H1 (cell line): ENCODE measurements around the gene BSDC1. TPM values are rescaled to one million over a fixed set of nuclear protein-coding genes. Genes with fewer than 3 reads are reported as not detected.

Experiments used
- ATF2 ChIP-seq: IDR thresholded peaks from 2 replicates; pipeline ENCODE4 v1.6.1; 2012; ENCODE audit warnings: low read length, inconsistent platforms
- CBX8 ChIP-seq: fragments of 300-800, 300-1000 bp; sonication (generic); IDR thresholded peaks from 2 replicates; pipeline ENCODE4 v1.7.1; 2016; ENCODE audit warnings: low read depth, low read length, borderline replicate concordance
- CTBP2 ChIP-seq: IDR thresholded peaks from 2 replicates; pipeline ENCODE4 v1.7.0; 2011; ENCODE audit warnings: borderline replicate concordance, mild to moderate bottlenecking, moderate library complexity, mixed read lengths, low read length; ENCODE audit not compliant: insufficient read depth, insufficient read length
- CTCF ChIP-seq, 3 experiments: IDR thresholded peaks; 1 replicate in 2 of 3; 2 replicates in 1 of 3; pipeline versions ENCODE4 v1.5.1 to v1.6.1; 2011; ENCODE audit warnings: low read length in 3 of 3, mild to moderate bottlenecking in 3 of 3, inconsistent platforms in 2 of 3, low read depth in 1 of 3, moderate library complexity in 1 of 3; ENCODE audit not compliant: insufficient read depth in 1 of 3; ENCODE audit errors: control extremely low read depth in 1 of 3
- FOSL1 ChIP-seq: IDR thresholded peaks from 2 replicates; pipeline ENCODE4 v1.6.1; 2011; ENCODE audit warnings: mild to moderate bottlenecking, low read depth, low read length, moderate library complexity; ENCODE audit not compliant: insufficient read depth
- GABPA ChIP-seq: IDR thresholded peaks from 2 replicates; pipeline ENCODE4 v1.6.1; 2011; ENCODE audit warnings: mild to moderate bottlenecking, low read length, moderate library complexity, borderline replicate concordance; ENCODE audit not compliant: insufficient read depth
- KDM4A ChIP-seq: IDR thresholded peaks from one replicate; pipeline ENCODE4 v1.7.1; 2012; ENCODE audit warnings: low read depth, mild to moderate bottlenecking, moderate library complexity, low read length, inconsistent platforms; ENCODE audit not compliant: severe bottlenecking
- PHF8 ChIP-seq: fragments of 200-600 bp; sonication (generic); conservative IDR thresholded peaks from 2 replicates; pipeline ENCODE4 v1.7.1; 2012; ENCODE audit warnings: low read depth, mild to moderate bottlenecking, inconsistent platforms, low read length, moderate library complexity
- POU5F1 ChIP-seq: IDR thresholded peaks from 2 replicates; pipeline ENCODE4 v1.6.1; 2011; ENCODE audit warnings: low read depth, mild to moderate bottlenecking, low read length, moderate library complexity
- RBBP5 ChIP-seq: IDR thresholded peaks from 2 replicates; pipeline ENCODE4 v1.7.1; 2012; ENCODE audit warnings: low read depth, mild to moderate bottlenecking, inconsistent platforms, low read length, moderate library complexity, borderline replicate concordance
- RNF2 ChIP-seq: fragments of 200-900, 300-1000 bp; sonication (generic); IDR thresholded peaks from 2 replicates; pipeline ENCODE4 v1.7.1; 2016; ENCODE audit warnings: borderline replicate concordance, low read depth, mild to moderate bottlenecking, antibody characterized with exemption, low read length; ENCODE audit not compliant: poor library complexity, severe bottlenecking; ENCODE audit errors: missing control alignments
- SIN3A ChIP-seq, 2 experiments: IDR thresholded peaks in 1 of 2; conservative IDR thresholded peaks in 1 of 2; 2 replicates each; pipeline ENCODE4 v1.6.1; 2011 to 2012; ENCODE audit warnings: low read length in 2 of 2, improper control_type of control experiment in 1 of 2, low read depth in 1 of 2, mild to moderate bottlenecking in 1 of 2
- SP1 ChIP-seq: IDR thresholded peaks from 2 replicates; pipeline ENCODE4 v1.6.1; 2011; ENCODE audit warnings: low read depth, low read length
- SP2 ChIP-seq: IDR thresholded peaks from 2 replicates; pipeline ENCODE4 v1.6.1; 2012; ENCODE audit warnings: mild to moderate bottlenecking, low read length, inconsistent platforms
- SUZ12 ChIP-seq: fragments of 200-600 bp; sonication (generic); IDR thresholded peaks from 2 replicates; pipeline ENCODE4 v1.6.1; 2012; ENCODE audit warnings: mild to moderate bottlenecking, inconsistent platforms, low read length, moderate library complexity, mixed read lengths
- TAF1 ChIP-seq: IDR thresholded peaks from 2 replicates; pipeline ENCODE4 v1.6.1; 2011; ENCODE audit warnings: mild to moderate bottlenecking, low read depth, low read length
- TAF7 ChIP-seq: optimal IDR thresholded peaks from 2 replicates; pipeline ENCODE3; 2011; ENCODE audit warnings: low read depth, mild to moderate bottlenecking, inconsistent platforms, low read length, moderate library complexity, borderline replicate concordance
- TBP ChIP-seq: IDR thresholded peaks from 2 replicates; pipeline ENCODE4 v1.6.1; 2011; ENCODE audit warnings: low read depth, low read length, improper control_type of control experiment
- TEAD4 ChIP-seq: IDR thresholded peaks from 2 replicates; pipeline ENCODE4 v1.6.1; 2012; ENCODE audit warnings: low read depth, low read length, inconsistent platforms, mixed read lengths
- polyA plus RNA-seq, 7 experiments: library from polyadenylated mRNA; depleted of rRNA in 3 of 7; stranded (reverse) in 5 of 7; unstranded in 2 of 7; fragments of >200 nt in 5 of 7; fragments of 200-250 nt in 2 of 7; gene quantifications; 1 replicate in 5 of 7; 2 replicates in 1 of 7; 4 replicates in 1 of 7; pipeline versions ENCODE4 v1.2.1 to v1.2.3, GENCODE V29; 2011 to 2013; ENCODE audit warnings: missing spikeins in 2 of 7, mixed read lengths in 2 of 7
- total RNA-seq: library from RNA; stranded (reverse); fragmentation: NEBNext Ultra II Directional; extraction: Animal tissue kit (Norgen Biotek cat#: 25700); gene quantifications from 2 replicates; pipeline ENCODE4 v1.2.1, GENCODE V29; 2021

BSDC1 gene
- total and polyA plus RNA-seq, 2 of the 8 experiments (the other 6 are each of a cell fraction or from before 2014, with no cell fraction given): 24.8 to 40.7 TPM

GRCh38 chr1:32394890-32395432 is 720 bp upstream of the BSDC1 start (continued):
- no peak for TF ChIP-seq ATF2
- no peak for TF ChIP-seq CBX8
- no peak for TF ChIP-seq SUZ12
- no peak for TF ChIP-seq TAF7
- peak; percentile 35 for TF ChIP-seq PHF8
- TF ChIP-seq CTBP2: no peak
- TF ChIP-seq FOSL1: no peak
- TF ChIP-seq CTCF (IDR thresholded peaks at IDR 0.05; ENCODE audit: control extremely low read depth in 1 of 3, insufficient read depth in 1 of 3, low read depth in 1 of 3, low read length in 3 of 3): peak in 1 of 3 experiments; percentile 8; a peak in 1 of 4 replicates
- TF ChIP-seq SP1: no peak
- TF ChIP-seq SIN3A (conservative IDR thresholded peaks at IDR 0.05 in 1 of 2, IDR thresholded peaks at IDR 0.05 in 1 of 2; ENCODE audit: low read depth in 1 of 2, low read length in 2 of 2): peak in 1 of 2 experiments; percentile 13; a peak in 1 of 4 replicates
- peak; percentile 19; the same call in 1 of the 2 replicates for TF ChIP-seq TAF1
- no peak for TF ChIP-seq TEAD4
- TF ChIP-seq TBP: peak; percentile 42
- 0 out of 2 replicates have a peak, but pooled peaks have one; percentile 15 for TF ChIP-seq RBBP5
- no peak for TF ChIP-seq POU5F1
- no peak for TF ChIP-seq KDM4A
- no peak for TF ChIP-seq RNF2
- no peak for TF ChIP-seq SP2
- no peak for TF ChIP-seq GABPA
